ENCODE results near the gene UHRF2.

DNA sequence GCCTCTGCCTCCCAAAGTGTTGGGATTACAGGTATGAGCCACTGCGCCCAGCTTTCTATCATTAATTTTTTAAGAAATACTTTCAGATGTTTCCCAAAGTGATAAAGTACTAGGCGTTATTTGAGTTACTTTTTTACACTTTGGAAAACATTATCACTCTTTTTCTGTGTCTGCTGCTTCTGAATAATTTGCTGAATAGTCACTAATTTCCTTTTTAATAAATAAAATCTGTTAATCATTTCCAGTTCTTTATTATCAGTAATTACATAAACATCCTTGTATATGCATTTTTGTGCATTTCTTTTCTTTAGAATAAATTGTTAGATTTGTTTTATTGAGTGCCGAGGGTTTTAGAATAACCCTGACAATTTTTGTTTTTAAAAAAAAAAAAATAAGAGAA, 48.6 kb downstream of the UHRF2 start:
- TF ChIP-seq RCOR1 (IDR thresholded peaks at IDR 0.05; ENCODE audit: insufficient replicate concordance, low read length) (no peak), CTCF (conservative IDR thresholded peaks at IDR 0.05; ENCODE audit: low read depth, low read length) (no peak), CEBPB (IDR thresholded peaks at IDR 0.05; ENCODE audit: low read depth, low read length) (no peak), BHLHE40 (IDR thresholded peaks at IDR 0.05; ENCODE audit: low read depth, low read length) (no peak), POLR2A (IDR thresholded peaks at IDR 0.05; ENCODE audit: low read depth, low read length) (no peak), NFE2L2 (IDR thresholded peaks at IDR 0.05; ENCODE audit: low read depth, low read length) (no peak), RFX5 (IDR thresholded peaks at IDR 0.05; ENCODE audit: low read depth, low read length) (no peak)
- TF ChIP-seq, protein P1, sequence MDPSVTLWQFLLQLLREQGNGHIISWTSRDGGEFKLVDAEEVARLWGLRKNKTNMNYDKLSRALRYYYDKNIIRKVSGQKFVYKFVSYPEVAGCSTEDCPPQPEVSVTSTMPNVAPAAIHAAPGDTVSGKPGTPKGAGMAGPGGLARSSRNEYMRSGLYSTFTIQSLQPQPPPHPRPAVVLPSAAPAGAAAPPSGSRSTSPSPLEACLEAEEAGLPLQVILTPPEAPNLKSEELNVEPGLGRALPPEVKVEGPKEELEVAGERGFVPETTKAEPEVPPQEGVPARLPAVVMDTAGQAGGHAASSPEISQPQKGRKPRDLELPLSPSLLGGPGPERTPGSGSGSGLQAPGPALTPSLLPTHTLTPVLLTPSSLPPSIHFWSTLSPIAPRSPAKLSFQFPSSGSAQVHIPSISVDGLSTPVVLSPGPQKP (IDR thresholded peaks at IDR 0.05; ENCODE audit: borderline replicate concordance, low read depth, low read length): no peak
